H9 (cell line): Measurements from ENCODE around the gene PRTN3. TPM values are rescaled to one million over a fixed set of nuclear protein-coding genes. Genes with fewer than 3 reads are reported as not detected.

Experiments
- DNase-seq: peaks from one replicate; pipeline ENCODE4 v3.0.0-alpha.2; 2017
- H2AFZ ChIP-seq: one replicate; pipeline ENCODE4 v1.6.1; 2013; ENCODE audit warnings: mild to moderate bottlenecking, low read length, control low read depth, moderate library complexity
- H2AK5ac ChIP-seq: 2 replicates; pipeline ENCODE4 v1.6.1; 2013; ENCODE audit warnings: low read length, control low read depth, mixed read lengths; ENCODE audit not compliant: insufficient read length
- H2BK120ac ChIP-seq: one replicate; pipeline ENCODE4 v1.6.1; 2013; ENCODE audit warnings: low read depth, mild to moderate bottlenecking, low read length, control low read depth, inconsistent platforms; ENCODE audit not compliant: poor library complexity, severe bottlenecking
- H2BK12ac ChIP-seq: 2 replicates; pipeline ENCODE4 v1.6.1; 2013; ENCODE audit warnings: low read length, control low read depth, mixed read lengths, low read depth; ENCODE audit not compliant: insufficient read length
- H2BK15ac ChIP-seq: 2 replicates; pipeline ENCODE4 v1.6.1; 2013; ENCODE audit warnings: low read depth, low read length, control low read depth
- H2BK20ac ChIP-seq: one replicate; pipeline ENCODE4 v1.6.1; 2013; ENCODE audit warnings: low read depth, mild to moderate bottlenecking, low read length, control low read depth, inconsistent platforms; ENCODE audit not compliant: poor library complexity, severe bottlenecking
- H2BK5ac ChIP-seq: 2 replicates; pipeline ENCODE4 v1.6.1; 2013; ENCODE audit warnings: low read length, control low read depth, mixed read lengths; ENCODE audit not compliant: insufficient read length
- H3K14ac ChIP-seq: 2 replicates; pipeline ENCODE4 v1.6.1; 2013; ENCODE audit warnings: low read length, control low read depth; ENCODE audit not compliant: insufficient read depth
- H3K18ac ChIP-seq: 2 replicates; pipeline ENCODE4 v1.6.1; 2013; ENCODE audit warnings: low read depth, mild to moderate bottlenecking, mixed read lengths, low read length, control low read depth; ENCODE audit not compliant: insufficient read length
- H3K23ac ChIP-seq: 2 replicates; pipeline ENCODE4 v1.6.1; 2013; ENCODE audit warnings: low read length, control low read depth, mixed read lengths, low read depth; ENCODE audit not compliant: insufficient read length
- H3K23me2 ChIP-seq: 2 replicates; pipeline ENCODE4 v1.6.1; 2013; ENCODE audit warnings: low read depth, mild to moderate bottlenecking, mixed read lengths, low read length, control low read depth; ENCODE audit not compliant: insufficient read length, poor library complexity, severe bottlenecking
- H3K27ac ChIP-seq: 2 replicates; pipeline ENCODE4 v1.5.1; 2013; ENCODE audit warnings: low read length, control low read depth, mixed read lengths, low read depth; ENCODE audit not compliant: insufficient read length
- H3K27me3 ChIP-seq: 2 replicates; pipeline ENCODE4 v1.6.1; 2013; ENCODE audit warnings: low read length, control low read depth, inconsistent platforms; ENCODE audit not compliant: insufficient read depth
- H3K4ac ChIP-seq: 2 replicates; pipeline ENCODE4 v1.6.1; 2013; ENCODE audit warnings: low read depth, mild to moderate bottlenecking, control low read depth, inconsistent platforms, low read length, moderate library complexity
- H3K4me1 ChIP-seq: 2 replicates; pipeline ENCODE4 v1.6.1; 2013; ENCODE audit warnings: low read length, control low read depth, inconsistent platforms; ENCODE audit not compliant: insufficient read depth
- H3K4me2 ChIP-seq: 2 replicates; pipeline ENCODE4 v1.6.1; 2013; ENCODE audit warnings: low read length, control low read depth, mixed read lengths; ENCODE audit not compliant: insufficient read length, insufficient read depth
- H3K56ac ChIP-seq: 2 replicates; pipeline ENCODE4 v1.6.1; 2013; ENCODE audit warnings: low read depth, mild to moderate bottlenecking, mixed read lengths, low read length, control low read depth; ENCODE audit not compliant: insufficient read length
- H3K79me1 ChIP-seq: 2 replicates; pipeline ENCODE4 v1.6.1; 2013; ENCODE audit warnings: low read depth, mild to moderate bottlenecking, moderate library complexity, low read length, control low read depth, inconsistent platforms; ENCODE audit not compliant: insufficient read depth, poor library complexity, severe bottlenecking
- H3K79me2 ChIP-seq: 2 replicates; pipeline ENCODE4 v1.6.1; 2013; ENCODE audit warnings: low read length, control low read depth, inconsistent platforms; ENCODE audit not compliant: insufficient read depth
- H3K9ac ChIP-seq: 2 replicates; pipeline ENCODE4 v1.6.1; 2013; ENCODE audit warnings: low read length, control low read depth, mixed read lengths; ENCODE audit not compliant: insufficient read length; ENCODE audit errors: extremely low read depth
- H3K9me3 ChIP-seq: one replicate; pipeline ENCODE4 v1.6.1; 2013; ENCODE audit warnings: low read depth, low read length, inconsistent platforms; ENCODE audit not compliant: control insufficient read depth
- H3T11ph ChIP-seq: one replicate; pipeline ENCODE4 v1.6.1; 2013; ENCODE audit warnings: mild to moderate bottlenecking, low read length, control low read depth, inconsistent platforms
- H4K20me1 ChIP-seq: one replicate; pipeline ENCODE4 v1.6.1; 2013; ENCODE audit not compliant: control insufficient read depth, insufficient read length, insufficient read depth
- H4K5ac ChIP-seq: 2 replicates; pipeline ENCODE4 v1.6.1; 2013; ENCODE audit warnings: low read depth, mild to moderate bottlenecking, mixed read lengths, low read length, control low read depth; ENCODE audit not compliant: insufficient read length
- H4K8ac ChIP-seq: replicated peaks from 2 replicates; pipeline ENCODE4 v1.6.1; 2013; ENCODE audit warnings: low read length, control low read depth, mixed read lengths, low read depth; ENCODE audit not compliant: insufficient read length
- H4K91ac ChIP-seq: 2 replicates; pipeline ENCODE4 v1.6.1; 2013; ENCODE audit warnings: low read depth, mild to moderate bottlenecking, moderate library complexity, mixed read lengths, low read length, control low read depth; ENCODE audit not compliant: insufficient read length
- H3K27ac Mint-ChIP-seq, 3 experiments: 2 replicates in 2 of 3; 3 replicates in 1 of 3; pipeline ENCODE4 v1.8.0; 2020 to 2021; ENCODE audit warnings: mixed read lengths in 3 of 3, mild to moderate bottlenecking in 1 of 3, moderate library complexity in 1 of 3
- H3K27me3 Mint-ChIP-seq: 2 replicates; pipeline ENCODE4 v1.8.0; 2021; ENCODE audit warnings: low read depth, mild to moderate bottlenecking, moderate library complexity, mixed read lengths
- H3K36me3 Mint-ChIP-seq, 3 experiments: 2 replicates in 2 of 3; 3 replicates in 1 of 3; pipeline ENCODE4 v1.8.0; 2020 to 2021; ENCODE audit warnings: low read depth in 3 of 3, mixed read lengths in 3 of 3; ENCODE audit not compliant: insufficient read depth in 1 of 3
- H3K4me1 Mint-ChIP-seq, 2 experiments: 2 replicates each; pipeline ENCODE4 v1.8.0; 2020; ENCODE audit warnings: mixed read lengths in 2 of 2
- H3K4me3 Mint-ChIP-seq, 2 experiments: 2 replicates in 1 of 2; 3 replicates in 1 of 2; pipeline ENCODE4 v1.8.0; 2020 to 2021; ENCODE audit warnings: mild to moderate bottlenecking in 2 of 2, mixed read lengths in 2 of 2, moderate library complexity in 1 of 2
- H3K9me3 Mint-ChIP-seq, 2 experiments: 2 replicates in 1 of 2; 3 replicates in 1 of 2; pipeline ENCODE4 v1.8.0; 2020; ENCODE audit warnings: mild to moderate bottlenecking in 2 of 2, mixed read lengths in 2 of 2, moderate library complexity in 1 of 2
- WGBS: extraction: QIAGEN DNeasy Blood & Tissue Kit; methylation state at CpG from one replicate; pipeline ENCODE4 v1.1.7; 2013; ENCODE audit warnings: missing lambda C conversion rate, low lambda C conversion rate, mixed read lengths; ENCODE audit not compliant: insufficient read length; ENCODE audit errors: extremely low coverage; 5-methylcytosine and 5-hydroxymethylcytosine counted together
- total RNA-seq: library from RNA; stranded (reverse); gene quantifications from 2 replicates; pipeline ENCODE4 v1.2.1, GENCODE V29; 2021
- TF ChIP-seq, protein P1 (sequence below): fragments of 200-600 bp; sonication (generic); conservative IDR thresholded peaks from 3 replicates; pipeline ENCODE4 v1.8.0; 2021; ENCODE audit warnings: antibody characterized with exemption, mild to moderate bottlenecking

The PRTN3 gene
- total RNA-seq, 1 experiment from 2014 or later = 0.31 TPM

- no peak overlapping the region for H3K56ac ChIP-seq
- no peak overlapping the region for H4K8ac ChIP-seq
- no peak overlapping the region for H4K91ac ChIP-seq
- no peaks in the 10 kb centered on the region for H3K4me1 ChIP-seq
- no peak overlapping the region for H3T11ph ChIP-seq
- no peaks in the 10 kb centered on the region for H3K79me1 ChIP-seq
- no peak overlapping the region for H3K18ac ChIP-seq
- no peak overlapping the region for H3K23ac ChIP-seq
- WGBS = no CpG with 5 or more reads among the region's 8 CpGs
- H3K4ac ChIP-seq = no peak overlapping the region
- H3K9me3 Mint-ChIP-seq = peaks cover 6 to 7% of the 10 kb centered on the region in 2 experiments
- no peak overlapping the region for H2AFZ ChIP-seq
- H3K9me3 ChIP-seq = no peaks in the 10 kb centered on the region
- no peak overlapping the region for H3K9ac ChIP-seq
- no peak for DNase-seq
- H3K4me1 Mint-ChIP-seq = peaks cover 8 to 22% of the 10 kb centered on the region in 2 experiments
- peak overlapping the region in 1 of 3 experiments; percentile 77; a peak in 2 of 7 replicates for H3K27ac Mint-ChIP-seq
- TF ChIP-seq, protein P1, sequence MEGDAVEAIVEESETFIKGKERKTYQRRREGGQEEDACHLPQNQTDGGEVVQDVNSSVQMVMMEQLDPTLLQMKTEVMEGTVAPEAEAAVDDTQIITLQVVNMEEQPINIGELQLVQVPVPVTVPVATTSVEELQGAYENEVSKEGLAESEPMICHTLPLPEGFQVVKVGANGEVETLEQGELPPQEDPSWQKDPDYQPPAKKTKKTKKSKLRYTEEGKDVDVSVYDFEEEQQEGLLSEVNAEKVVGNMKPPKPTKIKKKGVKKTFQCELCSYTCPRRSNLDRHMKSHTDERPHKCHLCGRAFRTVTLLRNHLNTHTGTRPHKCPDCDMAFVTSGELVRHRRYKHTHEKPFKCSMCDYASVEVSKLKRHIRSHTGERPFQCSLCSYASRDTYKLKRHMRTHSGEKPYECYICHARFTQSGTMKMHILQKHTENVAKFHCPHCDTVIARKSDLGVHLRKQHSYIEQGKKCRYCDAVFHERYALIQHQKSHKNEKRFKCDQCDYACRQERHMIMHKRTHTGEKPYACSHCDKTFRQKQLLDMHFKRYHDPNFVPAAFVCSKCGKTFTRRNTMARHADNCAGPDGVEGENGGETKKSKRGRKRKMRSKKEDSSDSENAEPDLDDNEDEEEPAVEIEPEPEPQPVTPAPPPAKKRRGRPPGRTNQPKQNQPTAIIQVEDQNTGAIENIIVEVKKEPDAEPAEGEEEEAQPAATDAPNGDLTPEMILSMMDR = no peak
- H3K36me3 Mint-ChIP-seq = peaks cover 22 to 51% (median 40%) of the 10 kb centered on the region in 3 experiments
- no peak overlapping the region for H4K5ac ChIP-seq
- H2BK5ac ChIP-seq = no peak overlapping the region
- H2BK15ac ChIP-seq = no peak overlapping the region
- H2BK120ac ChIP-seq = no peak overlapping the region
- no peaks in the 10 kb centered on the region for H3K27me3 ChIP-seq
- H3K14ac ChIP-seq = no peak overlapping the region
- H3K27me3 Mint-ChIP-seq = no peaks in the 10 kb centered on the region; the same call in 1 of the 2 replicates
- no peaks in the 10 kb centered on the region for H3K23me2 ChIP-seq
- H3K4me3 Mint-ChIP-seq = peak overlapping the region in 1 of 2 experiments; percentile 66; a peak in 2 of 5 replicates
- H3K79me2 ChIP-seq = no peaks in the 10 kb centered on the region
- H2BK20ac ChIP-seq = no peak overlapping the region
- no peaks in the 10 kb centered on the region for H4K20me1 ChIP-seq
- H3K27ac ChIP-seq = no peak overlapping the region
- no peak overlapping the region for H2AK5ac ChIP-seq
- no peak overlapping the region for H3K4me2 ChIP-seq
- no peak overlapping the region for H2BK12ac ChIP-seq
These were observed 29.5 kb downstream of the PRTN3 start for GRCh38 chr19:870314-870713.
